Measurements from ENCODE around the gene CPZ. TPM values are rescaled to one million over a fixed set of nuclear protein-coding genes. Genes with fewer than 3 reads are reported as not detected.

The CPZ gene
- total RNA-seq, 4 donors from 2014 or later = 0.75 to 6.1 TPM; not detected in 2

GRCh38 chr4:8593264-8594096 lies 915 bp downstream of the CPZ start:
- no peak for TF ChIP-seq CTCF (IDR thresholded peaks at IDR 0.05; ENCODE audit: low read depth)

GRCh38 chr4:8594097-8595038 lies 1.8 kb downstream of the CPZ start:
- TF ChIP-seq CTCF (IDR thresholded peaks at IDR 0.05; ENCODE audit: low read depth) = no peak

- TF ChIP-seq CTCF (IDR thresholded peaks at IDR 0.05; ENCODE audit: low read depth) = no peak
Observed at GRCh38 chr4:8595237-8596087, 2.9 kb downstream of the CPZ start.

GRCh38 chr4:8596891-8597290 lies 4.3 kb downstream of the CPZ start:
- TF ChIP-seq CTCF (IDR thresholded peaks at IDR 0.05; ENCODE audit: low read depth) = no peak

GRCh38 chr4:8597319-8597718 lies 4.8 kb downstream of the CPZ start:
- TF ChIP-seq CTCF (IDR thresholded peaks at IDR 0.05; ENCODE audit: low read depth) = no peak

- no peak for TF ChIP-seq CTCF (IDR thresholded peaks at IDR 0.05; ENCODE audit: low read depth)
Observed at GRCh38 chr4:8597791-8598190, 5.2 kb downstream of the CPZ start.
